Skeletal muscle tissue (tissue), 4 donors: ENCODE data around the gene SPAG7. TPM values are rescaled to one million over a fixed set of nuclear protein-coding genes. Genes with fewer than 3 reads are reported as not detected.

ENCODE experiments used
- H3K27ac ChIP-seq: one replicate; pipeline ENCODE4 v1.7.0; 2013; ENCODE audit warnings: mild to moderate bottlenecking, low read depth, low read length, inconsistent platforms
- H3K27me3 ChIP-seq, 3 donors: one replicate each; pipeline ENCODE4 v1.7.0; 2013; ENCODE audit warnings: low read length in 3 of 3; ENCODE audit not compliant: control insufficient read depth in 3 of 3, insufficient read depth in 3 of 3
- H3K36me3 ChIP-seq, 3 donors: one replicate each; pipeline ENCODE4 v1.7.0; 2013; ENCODE audit warnings: low read length in 3 of 3; ENCODE audit not compliant: control insufficient read depth in 3 of 3, insufficient read depth in 3 of 3
- H3K4me1 ChIP-seq, 3 donors: one replicate each; pipeline ENCODE4 v1.7.0; 2013; ENCODE audit warnings: low read length in 3 of 3, mild to moderate bottlenecking in 3 of 3; ENCODE audit not compliant: control insufficient read depth in 3 of 3, insufficient read depth in 3 of 3
- H3K4me3 ChIP-seq, 3 donors: one replicate each; pipeline ENCODE4 v1.7.0; 2013; ENCODE audit warnings: low read length in 3 of 3
- H3K9ac ChIP-seq, 3 donors: one replicate each; pipeline ENCODE4 v1.7.0; 2013; ENCODE audit warnings: low read length in 3 of 3, mild to moderate bottlenecking in 3 of 3, moderate library complexity in 2 of 3, low read depth in 1 of 3
- H3K9me3 ChIP-seq, 3 donors: one replicate each; pipeline ENCODE4 v1.7.0; 2013; ENCODE audit warnings: low read length in 3 of 3; ENCODE audit not compliant: control insufficient read depth in 3 of 3
- total RNA-seq: library from RNA; depleted of rRNA; stranded (reverse); fragments of >200 nt; gene quantifications from one replicate; pipeline ENCODE4 v1.2.3, GENCODE V29; 2014
- donor health status: Osteomylitis.

The SPAG7 gene
- total RNA-seq, 1 donor from 2014 or later, result 51.7 TPM

DNA sequence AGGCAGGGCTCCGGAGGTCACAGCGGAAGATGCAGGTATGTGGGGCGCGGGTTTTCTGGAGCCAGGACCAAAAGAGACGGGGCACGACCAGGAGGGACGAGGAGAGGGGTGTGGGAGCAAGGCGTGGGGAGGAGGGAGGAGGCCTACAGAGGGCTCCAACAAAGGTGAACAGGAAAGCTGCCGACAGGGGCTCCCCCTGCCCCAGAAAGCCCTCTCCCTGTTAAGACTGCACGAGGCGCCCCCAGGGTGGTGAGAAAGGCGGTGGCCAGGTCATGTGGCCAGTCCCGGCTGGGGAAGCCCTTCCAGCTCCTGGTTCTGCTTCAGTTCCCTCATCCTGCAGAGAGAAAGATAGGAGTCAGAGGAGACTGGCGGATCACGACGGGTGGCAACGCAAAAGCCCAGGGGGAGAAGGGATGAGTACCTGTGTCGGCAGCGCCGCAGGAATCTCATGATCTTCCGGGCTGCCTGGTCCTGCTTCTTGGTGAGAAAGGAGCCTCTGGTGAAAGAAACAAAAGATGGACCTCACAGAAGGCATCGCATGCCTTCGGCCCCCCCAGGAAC lies 949 bp upstream of the SPAG7 start:
- peaks cover 54 to 68% (median 57%) of the 10 kb centered on the region in 3 donors for H3K4me1 ChIP-seq
- H3K9ac ChIP-seq, result peak overlapping the region; percentile 83 to 97 (median 87)
- H3K27ac ChIP-seq, result peak overlapping the region; percentile 87
- H3K27me3 ChIP-seq, result no peaks in the 10 kb centered on the region
- peak overlapping the region; percentile 75 to 97 (median 86) for H3K4me3 ChIP-seq
- H3K9me3 ChIP-seq, result no peaks in the 10 kb centered on the region
- peaks cover 28 to 38% (median 28%) of the 10 kb centered on the region in 3 donors for H3K36me3 ChIP-seq

DNA sequence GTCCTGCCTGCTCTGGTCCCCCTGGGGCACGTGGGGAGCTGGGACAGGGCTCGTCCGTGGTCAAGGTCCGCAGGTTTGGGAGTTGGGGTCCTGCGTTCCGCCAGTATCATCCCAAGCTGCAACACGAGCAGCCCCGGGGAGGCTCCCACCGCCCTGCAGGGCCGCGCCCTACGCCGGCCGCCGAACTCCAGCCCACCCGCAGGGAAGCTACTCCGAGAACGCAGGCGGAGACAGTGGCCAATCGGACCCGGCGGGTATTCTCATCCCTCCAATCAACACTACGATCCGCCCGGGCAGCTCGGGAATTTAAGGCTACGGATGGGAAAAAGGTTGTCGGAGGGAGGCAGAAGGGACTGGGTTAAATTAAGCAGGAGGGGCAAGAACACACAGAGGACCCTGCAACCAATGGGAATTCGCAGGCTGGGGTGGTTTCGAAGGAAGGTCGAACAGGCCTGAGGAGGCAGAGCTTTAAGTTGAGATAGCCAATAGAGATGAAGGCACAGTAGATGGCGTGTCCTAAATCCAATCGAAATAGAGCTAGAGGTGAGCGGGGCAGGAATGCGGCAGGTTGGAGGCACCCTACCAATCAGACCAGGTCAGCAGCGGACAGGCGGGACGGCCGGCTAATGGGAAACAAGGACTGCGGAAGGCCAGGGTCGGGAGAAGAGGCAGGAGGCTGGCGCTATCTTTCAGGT lies 626 bp downstream of the SPAG7 start:
- Histone ChIP-seq H3K4me1 (peaks cover 39 to 52% (median 42%) of the 10 kb centered on the region in 3 donors), H3K27me3 (no peaks in the 10 kb centered on the region), H3K9ac (peak overlapping the region; percentile 87 to 98 (median 97)), H3K27ac (peak overlapping the region; percentile 87), H3K36me3 (peaks cover 15 to 25% (median 16%) of the 10 kb centered on the region in 3 donors), H3K9me3 (no peaks in the 10 kb centered on the region), H3K4me3 (peak overlapping the region; percentile 86 to 97 (median 87))

DNA sequence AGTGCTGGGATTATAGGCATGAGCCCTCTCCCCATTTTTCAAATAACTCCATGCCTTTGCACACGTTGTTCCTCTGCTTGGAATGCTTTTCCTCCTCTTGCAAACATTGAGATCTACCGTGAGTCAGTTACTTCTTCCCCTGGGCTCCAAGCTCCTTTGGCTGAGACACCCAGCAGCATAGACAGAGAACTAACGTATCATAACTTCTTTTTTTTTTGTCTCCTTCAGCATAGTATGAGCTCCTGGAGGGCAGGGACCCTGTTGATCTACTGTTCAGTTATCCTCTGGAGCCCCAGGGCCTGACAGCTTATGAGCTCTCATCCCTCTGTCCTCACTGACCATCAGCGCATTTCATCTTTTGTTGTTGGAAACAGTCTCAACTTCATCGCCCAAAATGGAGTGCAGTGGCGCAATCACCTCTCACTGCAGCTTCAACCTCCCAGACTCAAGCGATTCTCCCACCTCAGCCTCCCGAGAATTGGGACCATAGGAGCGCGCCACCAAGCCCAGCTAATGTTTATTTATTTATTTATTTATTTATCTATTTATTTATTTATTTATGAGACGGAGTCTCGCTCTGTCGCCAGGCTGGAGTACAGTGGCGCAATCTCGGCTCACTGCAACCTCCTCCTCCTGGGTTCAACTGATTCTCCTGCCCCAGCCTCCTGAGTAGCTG lies 2.2 kb downstream of the SPAG7 start:
- peaks cover 31 to 42% (median 33%) of the 10 kb centered on the region in 3 donors for H3K4me1 ChIP-seq
- H3K4me3 ChIP-seq, result no peak overlapping the region
- H3K9me3 ChIP-seq, result no peaks in the 10 kb centered on the region
- H3K27ac ChIP-seq, result no peak overlapping the region
- peaks cover 17 to 20% (median 20%) of the 10 kb centered on the region in 3 donors for H3K36me3 ChIP-seq
- no peak overlapping the region for H3K9ac ChIP-seq
- H3K27me3 ChIP-seq, result no peaks in the 10 kb centered on the region

DNA sequence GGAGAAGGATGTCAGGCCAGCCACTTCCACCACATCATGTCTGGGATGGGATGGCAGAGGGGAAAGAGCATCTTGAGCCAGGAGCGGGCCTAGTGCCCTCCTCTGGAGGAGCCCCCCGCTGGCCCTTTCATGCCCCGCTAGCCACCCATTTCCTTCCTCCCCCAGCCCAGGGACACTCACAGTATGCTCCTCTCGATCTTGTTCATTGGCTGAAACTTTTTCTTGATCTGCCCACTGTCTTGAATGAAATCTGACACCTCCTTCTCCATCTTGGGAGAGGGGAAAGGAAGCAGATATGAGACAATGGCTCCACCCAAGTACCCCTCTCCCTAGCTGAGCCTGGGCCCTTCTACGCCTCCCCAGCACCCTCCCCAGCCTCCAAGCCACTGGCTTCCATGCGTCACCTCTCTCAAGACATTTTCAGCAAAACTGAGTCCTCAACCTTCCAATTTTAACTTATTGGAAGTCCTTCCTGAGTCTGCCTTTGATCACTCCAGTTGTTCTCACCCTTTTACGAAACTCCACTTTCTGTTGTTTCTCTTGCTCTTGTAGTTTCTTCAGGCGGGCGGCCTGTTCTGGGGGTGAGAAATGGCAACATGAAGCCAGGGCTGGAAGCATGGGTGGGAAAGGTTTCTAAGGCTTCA lies 7.2 kb downstream of the SPAG7 start:
- H3K27me3 ChIP-seq, result no peaks in the 10 kb centered on the region
- H3K9ac ChIP-seq, result peak overlapping the region in 1 of 3 donors; percentile 23
- no peak overlapping the region for H3K27ac ChIP-seq
- H3K4me3 ChIP-seq, result no peak overlapping the region
- peaks cover 17 to 42% (median 28%) of the 10 kb centered on the region in 3 donors for H3K4me1 ChIP-seq
- no peaks in the 10 kb centered on the region for H3K9me3 ChIP-seq
- H3K36me3 ChIP-seq, result peaks cover 30 to 41% (median 34%) of the 10 kb centered on the region in 3 donors

DNA sequence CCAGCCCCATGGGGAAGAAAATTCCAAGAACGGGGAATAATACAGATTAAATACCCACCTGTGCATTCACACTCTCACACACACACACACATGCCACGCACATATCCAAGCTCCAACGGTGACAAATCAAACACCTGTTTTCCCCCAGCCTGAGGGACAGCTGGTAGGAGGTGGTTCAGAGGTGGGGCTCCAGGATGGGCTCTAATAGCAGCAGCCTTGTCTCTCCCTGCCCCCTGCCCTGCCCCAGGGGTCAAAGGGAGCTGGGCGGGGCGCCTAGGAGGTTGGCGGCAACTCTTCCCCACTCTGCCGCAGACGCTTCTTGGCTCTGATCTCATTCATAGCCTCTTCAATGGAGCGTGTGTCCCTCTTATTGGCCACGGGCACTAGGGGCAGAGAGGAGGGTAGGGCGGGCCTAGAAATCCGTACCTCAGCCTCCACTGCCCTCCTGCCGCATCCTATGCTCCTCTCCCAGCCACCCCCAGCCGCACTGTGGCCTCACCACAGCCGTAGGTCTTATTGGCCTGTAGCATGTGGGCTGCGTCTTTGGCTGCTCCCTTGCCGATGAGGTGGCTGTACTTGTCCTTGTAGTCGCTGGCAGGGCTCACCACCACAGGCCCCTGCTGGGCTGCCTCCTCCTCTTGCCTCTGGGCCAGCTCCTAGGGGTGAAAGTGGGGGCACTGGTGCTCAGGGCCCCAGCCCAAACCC lies 8.2 kb downstream of the SPAG7 start:
- peak overlapping the region; percentile 64 for H3K27ac ChIP-seq
- H3K4me1 ChIP-seq, result peaks cover 23 to 46% (median 33%) of the 10 kb centered on the region in 3 donors
- no peaks in the 10 kb centered on the region for H3K9me3 ChIP-seq

DNA sequence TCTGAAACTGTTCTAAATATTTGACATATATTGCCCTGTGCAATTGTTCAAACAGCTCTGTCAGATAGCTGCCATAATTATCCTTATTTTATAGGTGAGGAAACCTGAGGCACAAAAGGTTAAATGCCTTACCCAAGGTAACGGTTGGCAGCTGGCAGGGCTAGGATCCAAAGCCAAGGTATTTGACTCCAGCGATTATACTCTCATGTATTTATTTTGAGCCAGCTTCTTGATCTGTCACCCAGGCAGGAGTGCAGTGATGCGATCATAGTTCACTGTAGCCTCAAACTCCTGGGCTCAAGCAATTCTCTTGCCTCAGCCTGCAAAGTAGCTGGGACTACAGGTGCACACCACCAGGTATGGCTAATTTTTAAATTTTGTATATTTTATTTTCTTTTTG lies 9.5 kb downstream of the SPAG7 start:
- Histone ChIP-seq H3K27ac (no peak overlapping the region), H3K36me3 (peaks cover 49 to 55% (median 50%) of the 10 kb centered on the region in 3 donors), H3K27me3 (no peaks in the 10 kb centered on the region), H3K4me1 (peaks cover 36 to 57% (median 45%) of the 10 kb centered on the region in 3 donors), H3K9ac (peak overlapping the region in 1 of 3 donors; percentile 25), H3K4me3 (no peak overlapping the region), H3K9me3 (no peaks in the 10 kb centered on the region)

More for the DNA sequence above, 8.2 kb downstream of the SPAG7 start:
- Histone ChIP-seq H3K36me3 (peaks cover 36 to 44% (median 41%) of the 10 kb centered on the region in 3 donors), H3K4me3 (no peak overlapping the region), H3K27me3 (no peaks in the 10 kb centered on the region), H3K9ac (peak overlapping the region in 2 of 3 donors; percentile 23 to 50)

DNA sequence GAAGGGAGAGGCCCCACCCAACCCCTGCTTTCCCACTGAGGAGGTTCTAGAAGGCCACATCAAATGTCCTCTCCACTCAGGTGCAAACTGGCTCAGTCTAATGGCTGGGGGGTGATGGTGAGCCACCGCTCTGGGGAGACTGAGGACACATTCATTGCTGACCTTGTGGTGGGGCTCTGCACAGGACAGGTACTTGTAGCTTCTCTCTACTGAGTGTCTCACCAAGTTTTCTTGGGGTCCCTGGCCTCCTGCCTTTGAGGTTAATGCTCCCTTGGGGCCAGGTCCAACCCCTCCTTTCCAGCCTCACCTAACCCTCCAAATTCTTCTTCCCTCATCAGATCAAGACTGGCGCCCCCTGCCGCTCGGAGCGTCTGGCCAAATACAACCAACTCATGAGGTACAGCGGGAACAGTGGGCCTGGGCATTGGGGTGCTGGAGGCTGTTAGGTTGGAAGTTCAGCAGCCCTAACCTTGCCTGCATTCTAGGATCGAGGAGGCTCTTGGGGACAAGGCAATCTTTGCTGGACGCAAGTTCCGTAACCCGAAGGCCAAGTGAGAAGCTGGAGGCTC lies 11.0 kb downstream of the SPAG7 start:
- Histone ChIP-seq H3K4me1 (peaks cover 40 to 63% (median 45%) of the 10 kb centered on the region in 3 donors), H3K27ac (peak overlapping the region; percentile 54), H3K9me3 (no peaks in the 10 kb centered on the region), H3K36me3 (peaks cover 52 to 63% (median 62%) of the 10 kb centered on the region in 3 donors), H3K27me3 (no peaks in the 10 kb centered on the region), H3K9ac (peak overlapping the region in 2 of 3 donors; percentile 38 to 73), H3K4me3 (peak overlapping the region; percentile 23 to 70 (median 54))

DNA sequence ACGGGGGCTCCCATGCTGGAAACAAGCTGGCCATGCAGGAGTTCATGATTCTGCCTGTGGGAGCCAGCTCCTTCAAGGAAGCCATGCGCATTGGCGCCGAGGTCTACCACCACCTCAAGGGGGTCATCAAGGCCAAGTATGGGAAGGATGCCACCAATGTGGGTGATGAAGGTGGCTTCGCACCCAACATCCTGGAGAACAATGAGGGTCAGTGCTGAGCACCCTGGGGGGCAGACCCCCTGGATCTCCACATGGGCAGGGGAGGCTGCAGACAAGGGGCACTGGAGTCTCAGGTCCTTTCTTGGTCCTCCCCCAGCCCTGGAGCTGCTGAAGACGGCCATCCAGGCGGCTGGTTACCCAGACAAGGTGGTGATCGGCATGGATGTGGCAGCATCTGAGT lies 12.5 kb downstream of the SPAG7 start:
- Histone ChIP-seq H3K27ac (no peak overlapping the region), H3K27me3 (no peaks in the 10 kb centered on the region), H3K36me3 (peaks cover 42 to 58% (median 53%) of the 10 kb centered on the region in 3 donors), H3K9me3 (no peaks in the 10 kb centered on the region), H3K9ac (peak overlapping the region; percentile 53 to 73 (median 61)), H3K4me1 (peaks cover 45 to 78% (median 52%) of the 10 kb centered on the region in 3 donors), H3K4me3 (peak overlapping the region; percentile 51 to 70 (median 56))

DNA sequence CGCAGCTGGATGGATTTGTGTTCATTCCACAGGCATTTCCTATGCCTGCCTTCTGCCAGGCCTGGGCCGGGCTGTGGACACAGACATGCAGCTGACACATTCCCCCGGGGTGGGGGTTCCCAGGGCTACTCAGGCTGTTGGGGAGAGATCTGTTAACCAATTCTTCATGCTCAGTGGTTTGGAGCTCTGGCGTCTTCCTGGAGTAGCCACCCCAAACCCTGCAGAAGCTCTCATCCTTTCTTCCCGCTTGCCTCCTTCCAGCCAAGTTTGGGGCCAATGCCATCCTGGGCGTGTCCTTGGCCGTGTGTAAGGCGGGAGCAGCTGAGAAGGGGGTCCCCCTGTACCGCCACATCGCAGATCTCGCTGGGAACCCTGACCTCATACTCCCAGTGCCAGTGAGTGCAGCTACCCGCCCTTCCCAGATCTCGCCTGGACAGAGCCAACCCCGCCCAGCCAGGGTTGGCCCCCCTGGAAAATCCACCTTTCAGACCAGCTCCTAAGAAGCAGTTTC lies 14.1 kb downstream of the SPAG7 start:
- H3K27me3 ChIP-seq, result no peaks in the 10 kb centered on the region
- no peaks in the 10 kb centered on the region for H3K9me3 ChIP-seq
- H3K4me1 ChIP-seq, result peaks cover 45 to 67% (median 46%) of the 10 kb centered on the region in 3 donors
- peak overlapping the region; percentile 65 for H3K27ac ChIP-seq
- H3K4me3 ChIP-seq, result peak overlapping the region; percentile 81 to 86 (median 85)
- H3K9ac ChIP-seq, result peak overlapping the region; percentile 84 to 99 (median 89)
- peaks cover 36 to 48% (median 44%) of the 10 kb centered on the region in 3 donors for H3K36me3 ChIP-seq
